NCI-H2081 treated with DMSO at 0.1 percent for 48 hours (cell line): ENCODE data around the gene SLC23A3.

Source experiments
- DNase-seq: peaks from one replicate; lab custom pipeline; 2025; lab: John Stamatoyannopoulos, UW

Gene SLC23A3

GRCh38 chr2:219140722-219141121 is 29.1 kb downstream of the SLC23A3 start:
- DNase-seq: no peak

- no peak for DNase-seq
Observed at GRCh38 chr2:219133976-219134375, 35.9 kb downstream of the SLC23A3 start.

- DNase-seq: no peak
Observed at GRCh38 chr2:219131744-219132143, 38.1 kb downstream of the SLC23A3 start.

- DNase-seq: no peak
Observed at GRCh38 chr2:219131327-219131726, 38.5 kb downstream of the SLC23A3 start.

GRCh38 chr2:219129589-219129988 is 40.2 kb downstream of the SLC23A3 start:
- DNase-seq: no peak

- no peak for DNase-seq
Observed at GRCh38 chr2:219128396-219128795, 41.4 kb downstream of the SLC23A3 start.

GRCh38 chr2:219127037-219127635 is 42.7 kb downstream of the SLC23A3 start:
- DNase-seq: no peak

GRCh38 chr2:219126555-219126954 is 43.3 kb downstream of the SLC23A3 start:
- DNase-seq: no peak

- DNase-seq: no peak
Observed at GRCh38 chr2:219125886-219126270, 44.0 kb downstream of the SLC23A3 start.

- DNase-seq: no peak
Observed at GRCh38 chr2:219125225-219125885, 44.5 kb downstream of the SLC23A3 start.

- DNase-seq: no peak
Observed at GRCh38 chr2:219124381-219125110, 45.3 kb downstream of the SLC23A3 start.

- DNase-seq: no peak
Observed at GRCh38 chr2:219123356-219124135, 46.3 kb downstream of the SLC23A3 start.

GRCh38 chr2:219122202-219122980 is 47.4 kb downstream of the SLC23A3 start:
- DNase-seq: no peak

GRCh38 chr2:219120082-219120481 is 49.7 kb downstream of the SLC23A3 start:
- no peak for DNase-seq

GRCh38 chr2:219119422-219120043 is 50.3 kb downstream of the SLC23A3 start:
- DNase-seq: no peak

GRCh38 chr2:219118504-219118903 is 51.3 kb downstream of the SLC23A3 start:
- DNase-seq: no peak

GRCh38 chr2:219116776-219117646 is 52.8 kb downstream of the SLC23A3 start:
- no peak for DNase-seq

GRCh38 chr2:219112651-219113338 is 57.0 kb downstream of the SLC23A3 start:
- no peak for DNase-seq

GRCh38 chr2:219112062-219112406 is 57.8 kb downstream of the SLC23A3 start:
- no peak for DNase-seq
